NCI-H146 treated with DMSO at 0.1 percent for 48 hours (cell line): ENCODE results near the gene PTPRN.
A peak's percentile ranks its signal among the peaks of the same experiment; 100 is the strongest.

Source experiments
- DNase-seq: peaks from one replicate; lab custom pipeline; 2025; ENCODE audit not compliant: unreplicated experiment; lab: John Stamatoyannopoulos, UW

Gene PTPRN

GRCh38 chr2:219308142-219309101 is 779 bp downstream of the PTPRN start:
- peak; percentile 13 for DNase-seq

GRCh38 chr2:219306047-219306446 is 3.2 kb downstream of the PTPRN start:
- no peak for DNase-seq

GRCh38 chr2:219304223-219304622 is 5.0 kb downstream of the PTPRN start:
- DNase-seq = no peak

GRCh38 chr2:219302412-219302968 is 6.7 kb downstream of the PTPRN start:
- DNase-seq = no peak

GRCh38 chr2:219300022-219300421 is 9.2 kb downstream of the PTPRN start:
- DNase-seq = no peak

GRCh38 chr2:219299372-219299760 is 9.8 kb downstream of the PTPRN start:
- no peak for DNase-seq

- peak; percentile 13 for DNase-seq
Measured at GRCh38 chr2:219298759-219299371, 10.3 kb downstream of the PTPRN start.

- DNase-seq = no peak
Measured at GRCh38 chr2:219297766-219298456, 11.3 kb downstream of the PTPRN start.

GRCh38 chr2:219296631-219297391 is 12.4 kb downstream of the PTPRN start:
- no peak for DNase-seq

- DNase-seq = no peak
Measured at GRCh38 chr2:219296142-219296541, 13.1 kb downstream of the PTPRN start.

- DNase-seq = peak; percentile 39
Measured at GRCh38 chr2:219294356-219295351, 14.5 kb downstream of the PTPRN start.

- DNase-seq = no peak
Measured at GRCh38 chr2:219293736-219294231, 15.4 kb downstream of the PTPRN start.

GRCh38 chr2:219292616-219293015 is 16.6 kb downstream of the PTPRN start:
- no peak for DNase-seq

GRCh38 chr2:219291910-219292490 is 17.2 kb downstream of the PTPRN start:
- no peak for DNase-seq

GRCh38 chr2:219291394-219291793 is 17.8 kb downstream of the PTPRN start:
- no peak for DNase-seq

- DNase-seq = no peak
Measured at GRCh38 chr2:219290381-219291171, 18.6 kb downstream of the PTPRN start.

- no peak for DNase-seq
Measured at GRCh38 chr2:219289537-219290361, 19.5 kb downstream of the PTPRN start.
